Mesenchymal stem cell (in vitro differentiated cells and primary cell): Measurements from ENCODE around the gene GAPT.

Experiments used
- DNase-seq: peaks from one replicate; pipeline ENCODE4 v3.0.0-alpha.2; 2013
- H2AFZ ChIP-seq: one replicate; pipeline ENCODE4 v1.6.1; 2013; ENCODE audit warnings: low read depth, mild to moderate bottlenecking, control low read depth, inconsistent platforms, low read length, moderate library complexity
- H2AK5ac ChIP-seq: 2 replicates; pipeline ENCODE4 v1.6.1; 2013; ENCODE audit warnings: low read length, moderate library complexity, mild to moderate bottlenecking, inconsistent platforms; ENCODE audit not compliant: severe bottlenecking
- H2BK120ac ChIP-seq: one replicate; pipeline ENCODE4 v1.6.1; 2013; ENCODE audit warnings: low read depth, mild to moderate bottlenecking, inconsistent platforms, low read length, moderate library complexity
- H2BK12ac ChIP-seq, 2 experiments: one replicate each; pipeline ENCODE4 v1.6.1; 2013; ENCODE audit warnings: inconsistent platforms in 2 of 2, low read length in 2 of 2, mild to moderate bottlenecking in 2 of 2, moderate library complexity in 2 of 2, control low read depth in 1 of 2
- H2BK15ac ChIP-seq: one replicate; pipeline ENCODE4 v1.6.1; 2013; ENCODE audit warnings: mild to moderate bottlenecking, low read depth, inconsistent platforms; ENCODE audit not compliant: poor library complexity, severe bottlenecking
- H2BK5ac ChIP-seq: 2 replicates; pipeline ENCODE4 v1.6.1; 2013; ENCODE audit warnings: low read depth, mild to moderate bottlenecking, low read length, control low read depth, inconsistent platforms; ENCODE audit not compliant: poor library complexity, severe bottlenecking
- H3K14ac ChIP-seq, 2 experiments: one replicate each; pipeline ENCODE4 v1.6.1; 2013; ENCODE audit warnings: inconsistent platforms in 2 of 2, low read length in 2 of 2, control low read depth in 1 of 2, mild to moderate bottlenecking in 1 of 2, moderate library complexity in 1 of 2
- H3K18ac ChIP-seq, 2 experiments: one replicate each; pipeline ENCODE4 v1.6.1; 2013; ENCODE audit warnings: inconsistent platforms in 2 of 2, low read length in 2 of 2, control low read depth in 1 of 2, low read depth in 1 of 2, mild to moderate bottlenecking in 1 of 2
- H3K23ac ChIP-seq, 2 experiments: one replicate each; pipeline ENCODE4 v1.6.1; 2013; ENCODE audit warnings: inconsistent platforms in 2 of 2, low read length in 2 of 2, mild to moderate bottlenecking in 2 of 2, moderate library complexity in 2 of 2, control low read depth in 1 of 2
- H3K27ac ChIP-seq: 2 replicates; pipeline ENCODE4 v1.5.1; 2013; ENCODE audit warnings: mild to moderate bottlenecking, moderate library complexity, low read length, control low read depth, inconsistent platforms; ENCODE audit not compliant: poor library complexity, severe bottlenecking
- H3K27me3 ChIP-seq, 2 experiments: 2 replicates each; pipeline versions ENCODE4 v1.6.1 to v1.7.0; 2013; ENCODE audit warnings: low read length in 2 of 2, mild to moderate bottlenecking in 2 of 2, moderate library complexity in 2 of 2, control low read depth in 1 of 2, inconsistent platforms in 1 of 2; ENCODE audit not compliant: control insufficient read depth in 1 of 2, insufficient read depth in 1 of 2
- H3K36me3 ChIP-seq, 2 experiments: 2 replicates each; pipeline versions ENCODE4 v1.6.1 to v1.7.0; 2013; ENCODE audit warnings: low read length in 2 of 2, control low read depth in 1 of 2, inconsistent platforms in 1 of 2, low read depth in 1 of 2, mild to moderate bottlenecking in 1 of 2; ENCODE audit not compliant: insufficient read depth in 2 of 2, control insufficient read depth in 1 of 2
- H3K4ac ChIP-seq, 2 experiments: one replicate each; pipeline ENCODE4 v1.6.1; 2013; ENCODE audit warnings: inconsistent platforms in 2 of 2, low read length in 2 of 2, mild to moderate bottlenecking in 2 of 2, moderate library complexity in 2 of 2, control low read depth in 1 of 2, low read depth in 1 of 2
- H3K4me1 ChIP-seq: 2 replicates; pipeline ENCODE4 v1.6.1; 2013; ENCODE audit warnings: low read depth, low read length, control low read depth; ENCODE audit not compliant: control insufficient read depth, insufficient read depth
- H3K4me2 ChIP-seq: 2 replicates; pipeline ENCODE4 v1.6.1; 2013; ENCODE audit warnings: low read length, mild to moderate bottlenecking, inconsistent platforms; ENCODE audit not compliant: poor library complexity, severe bottlenecking
- H3K4me3 ChIP-seq, 2 experiments: 2 replicates each; pipeline versions ENCODE4 v1.5.1 to v1.7.0; 2013; ENCODE audit warnings: low read length in 2 of 2, mild to moderate bottlenecking in 2 of 2, control low read depth in 1 of 2, low read depth in 1 of 2; ENCODE audit not compliant: insufficient read depth in 1 of 2
- H3K79me1 ChIP-seq: replicated peaks from 2 replicates; pipeline ENCODE4 v1.6.1; 2013; ENCODE audit warnings: mild to moderate bottlenecking, control low read depth, low read length, inconsistent platforms; ENCODE audit not compliant: poor library complexity, severe bottlenecking
- H3K9ac ChIP-seq: 2 replicates; pipeline ENCODE4 v1.7.0; 2013; ENCODE audit warnings: mild to moderate bottlenecking, low read length, moderate library complexity
- H3K9me3 ChIP-seq: 2 replicates; pipeline ENCODE4 v1.7.0; 2013; ENCODE audit warnings: mild to moderate bottlenecking, low read length; ENCODE audit not compliant: control insufficient read depth
- H4K8ac ChIP-seq: one replicate; pipeline ENCODE4 v1.6.1; 2013; ENCODE audit warnings: inconsistent platforms, mild to moderate bottlenecking, low read length, moderate library complexity
- H4K91ac ChIP-seq: one replicate; pipeline ENCODE4 v1.6.1; 2013; ENCODE audit warnings: mild to moderate bottlenecking, low read length, inconsistent platforms
- WGBS: methylation state at CpG from one replicate; pipeline ENCODE4 v1.1.7; 2013; ENCODE audit warnings: mixed read lengths; 5-methylcytosine and 5-hydroxymethylcytosine counted together

Gene GAPT

DNA sequence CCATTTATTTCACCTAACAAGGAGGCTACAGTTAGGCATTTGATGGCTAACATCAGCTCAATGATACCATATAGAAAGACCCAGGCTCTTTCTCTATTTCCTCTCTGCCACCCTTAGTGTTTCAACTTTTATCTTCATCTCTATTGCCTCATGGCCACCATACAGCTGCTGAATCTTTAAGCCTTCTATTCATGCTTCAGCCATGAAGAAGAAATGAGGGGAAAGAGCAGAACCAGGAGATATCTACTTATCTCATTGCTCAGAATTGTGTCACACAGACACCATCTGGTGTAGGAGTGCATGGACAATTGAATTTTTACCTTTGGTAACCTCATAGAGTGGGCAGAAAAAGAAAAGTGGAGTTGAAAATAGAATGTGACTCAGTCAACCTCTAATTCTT is 6.7 kb downstream of the GAPT start:
- peaks cover 0 to 12% of the 10 kb centered on the region in 2 experiments for H3K27me3 ChIP-seq
- no peaks in the 10 kb centered on the region for H3K9me3 ChIP-seq
- no peak overlapping the region for H3K4ac ChIP-seq
- H2AK5ac ChIP-seq, result no peak overlapping the region
- H2BK120ac ChIP-seq, result no peak overlapping the region
- H3K18ac ChIP-seq, result no peak overlapping the region
- H3K9ac ChIP-seq, result no peak overlapping the region
- H3K4me3 ChIP-seq, result no peak overlapping the region
- H3K27ac ChIP-seq, result no peak overlapping the region
- H2BK15ac ChIP-seq, result no peak overlapping the region
- no peaks in the 10 kb centered on the region for H3K36me3 ChIP-seq
- H4K8ac ChIP-seq, result no peak overlapping the region
- DNase-seq, result no peak
- H3K4me2 ChIP-seq, result no peak overlapping the region
- H2BK5ac ChIP-seq, result no peak overlapping the region
- no peak overlapping the region for H4K91ac ChIP-seq
- H3K79me1 ChIP-seq, result no peaks in the 10 kb centered on the region
- no peak overlapping the region for H3K23ac ChIP-seq
- no peak overlapping the region for H3K14ac ChIP-seq
- H3K4me1 ChIP-seq, result no peaks in the 10 kb centered on the region
- H2AFZ ChIP-seq, result no peak overlapping the region
- no peak overlapping the region for H2BK12ac ChIP-seq

DNA sequence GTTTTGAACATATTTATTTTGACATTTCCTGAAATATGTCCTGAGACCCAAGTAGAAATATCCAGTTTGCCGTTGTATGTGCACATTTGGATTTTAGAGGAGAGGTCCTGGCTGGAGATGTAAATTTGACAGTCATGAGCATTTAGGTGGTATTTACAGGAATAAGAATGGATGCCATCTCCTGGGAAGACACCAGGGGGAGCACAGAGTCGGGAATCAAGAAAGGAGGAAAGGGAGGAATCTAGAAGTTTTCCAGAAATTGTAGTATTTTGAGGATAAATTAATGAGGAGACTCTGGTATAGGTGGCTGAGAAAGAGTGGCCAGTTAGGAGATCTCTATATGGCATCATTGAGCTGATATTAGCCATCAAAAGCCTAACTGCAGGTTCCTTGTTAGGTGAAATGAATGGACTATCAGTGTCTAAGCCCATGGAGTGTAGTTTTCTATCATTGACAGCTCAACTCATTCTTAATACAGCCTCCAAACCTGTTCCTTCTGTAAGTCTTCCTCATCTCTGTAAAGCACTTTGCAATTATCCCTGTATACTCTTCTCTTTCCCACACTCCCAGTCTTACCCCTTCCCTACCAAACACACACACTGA is 7.2 kb downstream of the GAPT start:
- Histone ChIP-seq H4K91ac (no peak overlapping the region), H2BK12ac (no peak overlapping the region), H3K9ac (no peak overlapping the region), H3K23ac (no peak overlapping the region), H3K4ac (no peak overlapping the region), H2AK5ac (no peak overlapping the region), H3K4me3 (no peak overlapping the region), H2BK120ac (no peak overlapping the region), H3K9me3 (no peaks in the 10 kb centered on the region), H3K36me3 (no peaks in the 10 kb centered on the region), H3K18ac (no peak overlapping the region), H4K8ac (no peak overlapping the region), H3K4me1 (no peaks in the 10 kb centered on the region), H3K79me1 (no peaks in the 10 kb centered on the region), H2AFZ (no peak overlapping the region), H3K4me2 (no peak overlapping the region), H3K14ac (no peak overlapping the region), H3K27me3 (peaks cover 1 to 16% of the 10 kb centered on the region in 2 experiments), H2BK15ac (no peak overlapping the region), H3K27ac (no peak overlapping the region), H2BK5ac (no peak overlapping the region)
- WGBS, result 3% methylated on average over 2 of the region's 2 CpGs
- peak; percentile 47 for DNase-seq

DNA sequence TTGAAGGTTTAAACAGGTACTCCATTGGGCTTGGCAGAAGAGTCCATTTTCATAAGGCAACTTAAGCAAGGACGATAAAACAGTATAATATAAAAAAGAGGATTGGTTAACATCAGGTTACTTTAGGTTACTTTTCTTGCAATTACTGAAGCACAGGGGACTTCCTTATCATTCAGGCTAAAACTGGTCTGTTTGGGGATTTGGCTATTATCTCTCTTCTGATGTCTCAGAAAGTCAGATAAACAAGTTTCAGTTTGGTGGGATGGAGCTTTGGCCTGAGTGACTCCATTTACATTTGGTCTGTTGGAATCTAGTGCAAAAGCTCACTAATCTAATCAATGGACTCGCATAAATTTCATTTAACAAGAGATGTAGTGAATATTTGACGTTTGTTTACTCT is 8.0 kb downstream of the GAPT start:
- no peaks in the 10 kb centered on the region for H3K9me3 ChIP-seq
- DNase-seq, result no peak
- H3K4ac ChIP-seq, result no peak overlapping the region
- H3K36me3 ChIP-seq, result no peaks in the 10 kb centered on the region
- H2BK5ac ChIP-seq, result no peak overlapping the region
- H2AFZ ChIP-seq, result no peak overlapping the region
- no peak overlapping the region for H2BK15ac ChIP-seq
- H3K9ac ChIP-seq, result no peak overlapping the region
- no peaks in the 10 kb centered on the region for H3K79me1 ChIP-seq
- 100% methylated on average over 1 of the region's 3 CpGs for WGBS
- no peak overlapping the region for H3K4me2 ChIP-seq
- no peak overlapping the region for H3K4me3 ChIP-seq
- no peak overlapping the region for H2BK12ac ChIP-seq
- H4K91ac ChIP-seq, result no peak overlapping the region
- H3K4me1 ChIP-seq, result no peaks in the 10 kb centered on the region
- H3K14ac ChIP-seq, result no peak overlapping the region
- no peak overlapping the region for H3K27ac ChIP-seq
- no peak overlapping the region for H4K8ac ChIP-seq
- no peak overlapping the region for H3K18ac ChIP-seq
- H3K27me3 ChIP-seq, result peaks cover 5 to 19% of the 10 kb centered on the region in 2 experiments
- no peak overlapping the region for H3K23ac ChIP-seq
- H2BK120ac ChIP-seq, result no peak overlapping the region
- H2AK5ac ChIP-seq, result no peak overlapping the region

DNA sequence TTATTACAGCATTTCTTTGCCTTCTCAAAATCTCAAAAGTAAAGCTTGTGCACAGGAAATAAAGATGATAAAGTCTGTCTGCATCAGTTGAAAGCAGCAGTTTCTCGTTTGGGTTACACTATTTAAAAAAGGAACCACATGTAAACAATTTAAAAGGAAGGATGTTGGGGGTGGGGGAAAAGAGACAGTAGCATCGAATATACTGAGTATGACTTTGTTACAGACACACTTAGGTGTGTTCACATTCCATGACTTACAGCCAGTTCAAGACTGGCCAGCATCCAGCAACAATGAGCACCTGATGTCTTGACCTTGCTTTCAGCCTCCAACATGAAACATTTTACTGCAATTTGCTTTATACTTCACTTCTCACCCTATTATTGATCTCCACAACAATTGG is 8.7 kb downstream of the GAPT start:
- Histone ChIP-seq H3K4me3 (no peak overlapping the region), H3K9ac (no peak overlapping the region), H3K27ac (no peak overlapping the region), H2BK12ac (no peak overlapping the region), H2BK15ac (no peak overlapping the region), H2BK5ac (no peak overlapping the region), H2AK5ac (no peak overlapping the region), H4K91ac (no peak overlapping the region), H3K14ac (no peak overlapping the region), H4K8ac (no peak overlapping the region), H3K23ac (no peak overlapping the region), H2BK120ac (no peak overlapping the region), H3K4me1 (no peaks in the 10 kb centered on the region), H3K4ac (no peak overlapping the region), H3K36me3 (no peaks in the 10 kb centered on the region), H2AFZ (no peak overlapping the region), H3K4me2 (no peak overlapping the region), H3K27me3 (peaks cover 5 to 19% of the 10 kb centered on the region in 2 experiments), H3K9me3 (no peaks in the 10 kb centered on the region), H3K18ac (no peak overlapping the region), H3K79me1 (no peaks in the 10 kb centered on the region)
- no peak for DNase-seq
- 67% methylated on average over 1 of the region's 2 CpGs for WGBS
